Measurements from ENCODE around the gene SERPINB7. TPM values are rescaled to one million over a fixed set of nuclear protein-coding genes. Genes with fewer than 3 reads are reported as not detected.

Gene SERPINB7
- total and polyA plus RNA-seq, 2 of the 8 experiments (the other 6 are each of a cell fraction or from before 2014, with no cell fraction given): not detected

GRCh38 chr18:63787673-63788072 lies 12.5 kb downstream of the SERPINB7 start:
- no peak overlapping the region for H3K4ac ChIP-seq (replicated peaks; ENCODE audit: insufficient read length, low read depth, low read length)
- no peak for TF ChIP-seq JUND (IDR thresholded peaks at IDR 0.05; ENCODE audit: low read length)
- no peak for TF ChIP-seq SIN3A (conservative IDR thresholded peaks at IDR 0.05 in 1 of 2, IDR thresholded peaks at IDR 0.05 in 1 of 2; ENCODE audit: low read depth in 1 of 2, low read length in 2 of 2)
- TF ChIP-seq KDM5A (IDR thresholded peaks at IDR 0.05; ENCODE audit: low read length): no peak
- TF ChIP-seq SIRT6 (IDR thresholded peaks at IDR 0.05; ENCODE audit: low read length): no peak
- TF ChIP-seq CREB1 (IDR thresholded peaks at IDR 0.05): no peak
- no peak for TF ChIP-seq TEAD4 (IDR thresholded peaks at IDR 0.05; ENCODE audit: low read depth, low read length)
- TF ChIP-seq BRCA1 (IDR thresholded peaks at IDR 0.05; ENCODE audit: low read depth, low read length): no peak
- no peak for TF ChIP-seq ASH2L (IDR thresholded peaks at IDR 0.05; ENCODE audit: low read length)
- no peak for TF ChIP-seq EGR1 (IDR thresholded peaks at IDR 0.05; ENCODE audit: borderline replicate concordance, low read depth, low read length)
- TF ChIP-seq EZH2 (IDR thresholded peaks at IDR 0.05; ENCODE audit: low read depth, low read length, severe bottlenecking): no peak
- TF ChIP-seq POU5F1 (IDR thresholded peaks at IDR 0.05; ENCODE audit: low read depth, low read length): no peak
- TF ChIP-seq POLR2AphosphoS5 (IDR thresholded peaks at IDR 0.05; ENCODE audit: low read depth, low read length): no peak
- no peak for TF ChIP-seq SIX5 (IDR thresholded peaks at IDR 0.05; ENCODE audit: low read depth, low read length)
- no peak for TF ChIP-seq KDM1A (IDR thresholded peaks at IDR 0.05; ENCODE audit: borderline replicate concordance, low read length)
- no peak overlapping the region for H3K18ac ChIP-seq (ENCODE audit: extremely low read depth, low read length)
- no peaks in the 10 kb centered on the region for H3K23me2 ChIP-seq (ENCODE audit: low read depth, low read length)
- H4K20me1 ChIP-seq (replicated peaks in 1 of 2; ENCODE audit: control insufficient read depth in 1 of 2, insufficient read depth in 2 of 2, low read length in 2 of 2): no peaks in the 10 kb centered on the region
- no peak overlapping the region for H2BK15ac ChIP-seq (ENCODE audit: low read length)
- H3K4me1 ChIP-seq (replicated peaks in 1 of 4; ENCODE audit: control insufficient read depth in 3 of 4, insufficient read depth in 4 of 4, low read length in 3 of 4): no peaks in the 10 kb centered on the region
- CTCF ChIA-PET (ENCODE audit: partially characterized antibody): no interaction called here
- H2BK5ac ChIP-seq (ENCODE audit: low read depth, low read length): no peak overlapping the region
- no peak overlapping the region for H2BK120ac ChIP-seq (replicated peaks; ENCODE audit: low read depth, low read length)
- WGBS, 2 experiments (ENCODE audit: extremely low coverage in 1 of 2, insufficient coverage in 1 of 2, insufficient read length in 1 of 2, insufficient replicate concordance in 2 of 2, low coverage in 1 of 2, low lambda C conversion rate in 2 of 2, missing lambda C conversion rate in 1 of 2): 91% methylated on average over 4 of the region's 4 CpGs; no CpG with 5 or more reads in 1 of the 2 experiments
- H3K4me3 ChIP-seq (ENCODE audit: extremely low read depth in 1 of 4, insufficient read depth in 2 of 4, low read depth in 3 of 4, low read length in 4 of 4): no peak overlapping the region
- no peak overlapping the region for H3K14ac ChIP-seq (ENCODE audit: insufficient read length)
- H3K9ac ChIP-seq (replicated peaks in 1 of 4; ENCODE audit: extremely low read depth in 1 of 4, low read depth in 3 of 4, low read length in 3 of 4): no peak overlapping the region
- no peak overlapping the region for H3K27ac ChIP-seq (ENCODE audit: low read depth, low read length)
- POLR2A ChIA-PET (ENCODE audit: partially characterized antibody): no interaction called here
- no peak overlapping the region for H4K5ac ChIP-seq (ENCODE audit: insufficient read length, low read depth, low read length)
- no peak overlapping the region for H4K91ac ChIP-seq (replicated peaks; ENCODE audit: insufficient read length, low read length)
- no peaks in the 10 kb centered on the region for H3K79me2 ChIP-seq (ENCODE audit: control insufficient read depth in 1 of 2, insufficient read depth in 2 of 2, low read length in 2 of 2)
- H3K79me1 ChIP-seq (ENCODE audit: low read depth, low read length): no peaks in the 10 kb centered on the region
- H3K23ac ChIP-seq (ENCODE audit: insufficient read length): no peak overlapping the region
- no peaks in the 10 kb centered on the region for H3K9me3 ChIP-seq (ENCODE audit: insufficient read depth in 2 of 2, low read depth in 1 of 2, low read length in 1 of 2)
- DNase-seq (ENCODE audit: low read depth in 1 of 2, low spot score in 2 of 2): no peak
- H4K8ac ChIP-seq (ENCODE audit: extremely low read depth, insufficient read depth, low read length): no peak overlapping the region
- no peak for FAIRE-seq
- no peak overlapping the region for H2AK5ac ChIP-seq (ENCODE audit: low read depth, low read length)
- no peak overlapping the region for H3K56ac ChIP-seq (replicated peaks; ENCODE audit: insufficient read length, low read depth, low read length)
- H2BK20ac ChIP-seq (ENCODE audit: low read length): no peak overlapping the region
- H2BK12ac ChIP-seq (ENCODE audit: low read depth, low read length): no peak overlapping the region
- no peak overlapping the region for H3K4me2 ChIP-seq (ENCODE audit: insufficient read depth in 1 of 2, low read depth in 2 of 2, low read length in 2 of 2)
- no peaks in the 10 kb centered on the region for H3K27me3 ChIP-seq (replicated peaks in 1 of 4; ENCODE audit: control insufficient read depth in 3 of 4, extremely low read depth in 1 of 4, insufficient read depth in 3 of 4, low read length in 3 of 4)
- H2AFZ ChIP-seq (ENCODE audit: low read length): no peak overlapping the region
- H3K36me3 ChIP-seq (ENCODE audit: control insufficient read depth in 2 of 4, insufficient read depth in 4 of 4, low read length in 3 of 4): no peaks in the 10 kb centered on the region

Measured in H1 (cell line).